IMR-90 (cell line): ENCODE results near the gene ARHGEF10L. TPM values are rescaled to one million over a fixed set of nuclear protein-coding genes. Genes with fewer than 3 reads are reported as not detected.

Experiments used
- ATAC-seq: fragments of 200-7000 bp; cut with Tn5 transposase; 2 replicates; pipeline ENCODE4 v1.9.1; 2020; ENCODE audit warnings: low read depth, mild to moderate bottlenecking, moderate library complexity
- BruUV-seq: library from RNA; stranded (reverse); fragments of 400-500 nt; replicated peaks from 2 replicates; lab custom pipeline; 2021; lab: Mats Ljungman, UMichigan
- CTCF ChIA-PET: fragments of 300-600 bp; formaldehyde crosslinking; extraction: SDS; loops from one replicate; lab custom pipeline; 2021; ENCODE audit warnings: antibody characterized with exemption; lab: Yijun Ruan, JAX
- POLR2A ChIA-PET: fragments of 300-600 bp; sonication (Branson Sonifier 250); formaldehyde crosslinking; loops from one replicate; lab custom pipeline; 2022; ENCODE audit warnings: antibody characterized with exemption; ENCODE audit not compliant: unreplicated experiment; lab: Charles Lee
- DNase-seq: peaks from one replicate; pipeline ENCODE4 v3.0.0; 2013
- H2AFZ ChIP-seq: replicated peaks from 2 replicates; pipeline ENCODE3; 2013; ENCODE audit warnings: low read length, mild to moderate bottlenecking; ENCODE audit not compliant: poor library complexity
- H2AK5ac ChIP-seq: 2 replicates; pipeline ENCODE4 v1.6.1; 2013; ENCODE audit warnings: low read depth, low read length, inconsistent platforms
- H2AK9ac ChIP-seq: replicated peaks from 2 replicates; pipeline ENCODE3; 2013; ENCODE audit warnings: mild to moderate bottlenecking, low read depth, low read length, moderate library complexity; ENCODE audit not compliant: poor library complexity
- H2BK120ac ChIP-seq: 2 replicates; pipeline ENCODE4 v1.6.1; 2013; ENCODE audit warnings: low read depth, low read length, inconsistent platforms
- H2BK15ac ChIP-seq: 3 replicates; pipeline ENCODE4 v1.6.1; 2013; ENCODE audit warnings: low read depth, low read length, inconsistent platforms
- H2BK20ac ChIP-seq: 2 replicates; pipeline ENCODE4 v1.6.1; 2013; ENCODE audit warnings: low read depth, mild to moderate bottlenecking, inconsistent platforms, low read length, moderate library complexity
- H2BK5ac ChIP-seq: 2 replicates; pipeline ENCODE4 v1.6.1; 2013; ENCODE audit warnings: mild to moderate bottlenecking, low read depth, low read length, inconsistent platforms; ENCODE audit not compliant: poor library complexity, severe bottlenecking
- H3K14ac ChIP-seq: replicated peaks from 2 replicates; pipeline ENCODE4 v1.6.1; 2013; ENCODE audit warnings: low read depth, low read length, inconsistent platforms
- H3K18ac ChIP-seq: 2 replicates; pipeline ENCODE4 v1.6.1; 2013; ENCODE audit warnings: low read depth, low read length, control low read depth
- H3K23ac ChIP-seq: 2 replicates; pipeline ENCODE4 v1.6.1; 2013; ENCODE audit warnings: low read depth, low read length, inconsistent platforms
- H3K27ac ChIP-seq: 2 replicates; pipeline ENCODE4 v1.5.1; 2013; ENCODE audit warnings: mild to moderate bottlenecking, control low read depth, low read length; ENCODE audit not compliant: insufficient read depth
- H3K27me3 ChIP-seq: 2 replicates; pipeline ENCODE4 v1.6.1; 2013; ENCODE audit warnings: low read length; ENCODE audit not compliant: control insufficient read depth, insufficient read depth
- H3K36me3 ChIP-seq: 2 replicates; pipeline ENCODE4 v1.6.1; 2013; ENCODE audit warnings: low read length, mixed read lengths; ENCODE audit not compliant: control insufficient read depth, insufficient read depth
- H3K4ac ChIP-seq: 2 replicates; pipeline ENCODE4 v1.6.1; 2013; ENCODE audit warnings: low read depth, low read length, inconsistent platforms
- H3K4me1 ChIP-seq: 2 replicates; pipeline ENCODE4 v1.6.1; 2013; ENCODE audit warnings: low read length, mixed read lengths; ENCODE audit not compliant: control insufficient read depth, insufficient read depth
- H3K4me2 ChIP-seq: 2 replicates; pipeline ENCODE4 v1.6.1; 2013; ENCODE audit warnings: low read depth, mild to moderate bottlenecking, control low read depth, low read length, moderate library complexity
- H3K4me3 ChIP-seq: 2 replicates; pipeline ENCODE4 v1.5.1; 2013; ENCODE audit warnings: low read depth, mild to moderate bottlenecking, control low read depth, low read length, moderate library complexity; ENCODE audit not compliant: insufficient read depth
- H3K56ac ChIP-seq: 2 replicates; pipeline ENCODE4 v1.6.1; 2013; ENCODE audit warnings: low read length, inconsistent platforms; ENCODE audit not compliant: insufficient read depth; ENCODE audit errors: extremely low read depth
- H3K79me1 ChIP-seq, 2 experiments: 2 replicates each; pipeline ENCODE4 v1.6.1; 2013; ENCODE audit warnings: low read length in 2 of 2, inconsistent platforms in 1 of 2, low read depth in 1 of 2
- H3K9ac ChIP-seq: 2 replicates; pipeline ENCODE4 v1.6.1; 2013; ENCODE audit warnings: low read depth, low read length, control low read depth
- H3K9me1 ChIP-seq: 2 replicates; pipeline ENCODE4 v1.6.1; 2013; ENCODE audit warnings: low read length, inconsistent platforms; ENCODE audit not compliant: insufficient read depth
- H3K9me3 ChIP-seq: 2 replicates; pipeline ENCODE4 v1.6.1; 2013; ENCODE audit warnings: low read length; ENCODE audit not compliant: control insufficient read depth, insufficient read depth
- H4K20me1 ChIP-seq: 2 replicates; pipeline ENCODE4 v1.6.1; 2013; ENCODE audit warnings: low read length, inconsistent platforms; ENCODE audit not compliant: insufficient read depth
- H4K5ac ChIP-seq: 2 replicates; pipeline ENCODE4 v1.6.1; 2013; ENCODE audit warnings: mild to moderate bottlenecking, low read depth, low read length, control low read depth
- H4K8ac ChIP-seq, 2 experiments: 2 replicates each; pipeline ENCODE4 v1.6.1; 2013; ENCODE audit warnings: low read depth in 2 of 2, low read length in 2 of 2, control low read depth in 1 of 2, inconsistent platforms in 1 of 2
- H4K91ac ChIP-seq: 2 replicates; pipeline ENCODE4 v1.6.1; 2013; ENCODE audit warnings: low read depth, low read length, inconsistent platforms; ENCODE audit not compliant: insufficient read depth
- BHLHE40 ChIP-seq: fragments of 150-350 bp; IDR thresholded peaks from 2 replicates; pipeline ENCODE4 v1.6.1; 2016; ENCODE audit warnings: mild to moderate bottlenecking, low read depth, low read length
- CEBPB ChIP-seq: IDR thresholded peaks from 2 replicates; pipeline ENCODE4 v1.6.1; 2012; ENCODE audit warnings: low read depth, low read length, improper control_type of control experiment
- CHD1 ChIP-seq: IDR thresholded peaks from 2 replicates; pipeline ENCODE4 v1.6.1; 2012; ENCODE audit warnings: low read depth, low read length, improper control_type of control experiment
- CTCF ChIP-seq: conservative IDR thresholded peaks from 2 replicates; pipeline ENCODE4 v1.5.1; 2012; ENCODE audit warnings: mild to moderate bottlenecking, low read depth, low read length, improper control_type of control experiment
- FOS ChIP-seq: fragments of 150-350 bp; IDR thresholded peaks from 2 replicates; pipeline ENCODE4 v1.6.1; 2016; ENCODE audit warnings: low read depth, low read length
- MAFK ChIP-seq: IDR thresholded peaks from 2 replicates; pipeline ENCODE4 v1.6.1; 2012; ENCODE audit warnings: low read depth, low read length, improper control_type of control experiment
- MAZ ChIP-seq: IDR thresholded peaks from 2 replicates; pipeline ENCODE4 v1.6.1; 2012; ENCODE audit warnings: low read depth, mild to moderate bottlenecking, low read length, improper control_type of control experiment, moderate library complexity, borderline replicate concordance
- MXI1 ChIP-seq: IDR thresholded peaks from 2 replicates; pipeline ENCODE4 v1.6.1; 2012; ENCODE audit warnings: low read depth, mild to moderate bottlenecking, low read length, moderate library complexity, borderline replicate concordance
- NFE2L2 ChIP-seq: fragments of 150-350 bp; IDR thresholded peaks from 2 replicates; pipeline ENCODE4 v1.6.1; 2016; ENCODE audit warnings: low read depth, mild to moderate bottlenecking, low read length
- POLR2A ChIP-seq: IDR thresholded peaks from 2 replicates; pipeline ENCODE4 v1.6.1; 2012; ENCODE audit warnings: mild to moderate bottlenecking, low read depth, low read length
- RAD21 ChIP-seq: IDR thresholded peaks from 2 replicates; pipeline ENCODE4 v1.6.1; 2012; ENCODE audit warnings: low read length, improper control_type of control experiment
- RCOR1 ChIP-seq: IDR thresholded peaks from 2 replicates; pipeline ENCODE4 v1.6.1; 2012; ENCODE audit warnings: mild to moderate bottlenecking, low read length, improper control_type of control experiment; ENCODE audit not compliant: insufficient replicate concordance
- RFX5 ChIP-seq: IDR thresholded peaks from 2 replicates; pipeline ENCODE4 v1.8.0; 2012; ENCODE audit warnings: low read depth, mild to moderate bottlenecking, low read length, moderate library complexity
- SMC3 ChIP-seq: fragments of 150-350 bp; IDR thresholded peaks from 2 replicates; pipeline ENCODE4 v1.6.1; 2016; ENCODE audit warnings: low read depth, mild to moderate bottlenecking, antibody characterized with exemption, low read length, moderate library complexity
- USF2 ChIP-seq: fragments of 150-350 bp; IDR thresholded peaks from 2 replicates; pipeline ENCODE4 v1.6.1; 2017; ENCODE audit warnings: mild to moderate bottlenecking, antibody characterized with exemption, low read length, low read depth
- WGBS, 2 experiments: methylation state at CpG; one replicate each; pipeline versions ENCODE4 v1.1.5 to v1.1.7; 2013; ENCODE audit warnings: missing lambda C conversion rate in 2 of 2; ENCODE audit not compliant: insufficient read length in 1 of 2; ENCODE audit errors: extremely low coverage in 2 of 2; 5-methylcytosine and 5-hydroxymethylcytosine counted together
- dilution Hi-C: fragments of 300-500 bp; cut with HindIII; formaldehyde crosslinking; loops from one replicate; pipeline ENCODE4 v1.14.3; 2018; ENCODE audit warnings: low sequenced_read_pairs; ENCODE audit not compliant: unreplicated experiment
- in situ Hi-C: fragments of 300-500 bp; cut with MboI; formaldehyde crosslinking; loops from 3 replicates; pipeline ENCODE4 v1.14.3; 2019; ENCODE audit warnings: low sequenced_read_pairs, inconsistent platforms, mixed read lengths
- intact Hi-C: fragments of 100-400 bp; cut with micrococcal nuclease; formaldehyde crosslinking; loops from 2 replicates; pipeline ENCODE4 v1.10.0; 2022
- polyA plus RNA-seq, 3 experiments: library from polyadenylated mRNA; depleted of rRNA; stranded (reverse); fragments of >200 nt; gene quantifications; 2 replicates each; pipeline ENCODE4 v1.2.3, GENCODE V29; 2012; ENCODE audit warnings: low replicate concordance in 1 of 3
- total RNA-seq: library from RNA; depleted of rRNA; stranded (reverse); fragments of >200 nt; gene quantifications from 2 replicates; pipeline ENCODE4 v1.2.3, GENCODE V29; 2012
- TF ChIP-seq, protein P1 (sequence below): fragments of 150-350 bp; IDR thresholded peaks from 2 replicates; pipeline ENCODE4 v1.6.1; 2016; ENCODE audit warnings: low read depth, mild to moderate bottlenecking, low read length, moderate library complexity, borderline replicate concordance

Gene ARHGEF10L
- total and polyA plus RNA-seq, 2 of the 4 experiments (the other 2 are of a cell fraction) = 4.8 to 12.4 TPM

GRCh38 chr1:17664322-17664721 is 124.8 kb downstream of the ARHGEF10L start:
- H3K9ac ChIP-seq = no peak overlapping the region
- 0 out of 2 replicates have a peak, but pooled peaks cover 4% of the 10 kb centered on the region for H4K20me1 ChIP-seq
- H2AK5ac ChIP-seq = no peak overlapping the region
- no peak overlapping the region for H3K18ac ChIP-seq
- H3K9me3 ChIP-seq = no peaks in the 10 kb centered on the region
- CTCF ChIA-PET = interaction anchor here (1.0 kb wide), 1 partner anchor 32 kb away, joined by 3 read pairs; no protein-coding TSS in a partner anchor
- no peak overlapping the region for H4K8ac ChIP-seq
- H3K9me1 ChIP-seq = no peaks in the 10 kb centered on the region
- no peaks in the 10 kb centered on the region for H3K27me3 ChIP-seq
- H2AK9ac ChIP-seq = no peak overlapping the region
- no peaks in the 10 kb centered on the region for H3K4me1 ChIP-seq
- H2BK15ac ChIP-seq = no peak overlapping the region
- no peak overlapping the region for H2BK20ac ChIP-seq
- 100% methylated on average over 3 of the region's 11 CpGs; no CpG with 5 or more reads in 1 of the 2 experiments for WGBS, 2 experiments
- no peak overlapping the region for H3K4me3 ChIP-seq
- in situ Hi-C loops = loop anchor here (5.0 kb wide), 1 partner anchor 158 kb away; no protein-coding TSS in a partner anchor
- H3K14ac ChIP-seq = no peak overlapping the region
- no peak overlapping the region for H3K4ac ChIP-seq
- dilution Hi-C loops = no loop called here
- intact Hi-C loops = no loop called here
- H4K5ac ChIP-seq = no peak overlapping the region
- TF ChIP-seq, protein P1, sequence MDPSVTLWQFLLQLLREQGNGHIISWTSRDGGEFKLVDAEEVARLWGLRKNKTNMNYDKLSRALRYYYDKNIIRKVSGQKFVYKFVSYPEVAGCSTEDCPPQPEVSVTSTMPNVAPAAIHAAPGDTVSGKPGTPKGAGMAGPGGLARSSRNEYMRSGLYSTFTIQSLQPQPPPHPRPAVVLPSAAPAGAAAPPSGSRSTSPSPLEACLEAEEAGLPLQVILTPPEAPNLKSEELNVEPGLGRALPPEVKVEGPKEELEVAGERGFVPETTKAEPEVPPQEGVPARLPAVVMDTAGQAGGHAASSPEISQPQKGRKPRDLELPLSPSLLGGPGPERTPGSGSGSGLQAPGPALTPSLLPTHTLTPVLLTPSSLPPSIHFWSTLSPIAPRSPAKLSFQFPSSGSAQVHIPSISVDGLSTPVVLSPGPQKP = no peak
- TF ChIP-seq MAZ = no peak
- TF ChIP-seq MXI1 = no peak
- TF ChIP-seq RCOR1 = no peak
- no peak for TF ChIP-seq CTCF
- TF ChIP-seq NFE2L2 = no peak
- no peak for TF ChIP-seq BHLHE40
- no peak for TF ChIP-seq CHD1
- TF ChIP-seq FOS = no peak
- no peak for TF ChIP-seq RFX5
- TF ChIP-seq USF2 = no peak
- no peak for TF ChIP-seq RAD21
- no peak for TF ChIP-seq CEBPB
- TF ChIP-seq SMC3 = no peak
- TF ChIP-seq POLR2A = no peak
- TF ChIP-seq MAFK = no peak
- H3K79me1 ChIP-seq = no peaks in the 10 kb centered on the region; a peak in 1 of 4 replicates
- no peak for ATAC-seq
- H2AFZ ChIP-seq = no peak overlapping the region
- H3K56ac ChIP-seq = no peak overlapping the region
- no peak overlapping the region for H3K27ac ChIP-seq
- POLR2A ChIA-PET = no interaction called here
- BruUV-seq = no TSS peak
- no peak overlapping the region for H2BK120ac ChIP-seq
- peaks cover 18% of the 10 kb centered on the region for H3K36me3 ChIP-seq
- no peak overlapping the region for H4K91ac ChIP-seq
- H3K4me2 ChIP-seq = no peak overlapping the region
- no peak overlapping the region for H3K23ac ChIP-seq
- H2BK5ac ChIP-seq = no peak overlapping the region
- DNase-seq = no peak
